GM18508 (cell line): ENCODE data around the gene BTBD16.

ENCODE experiments used
- ATAC-seq: cut with Tn5 transposase; IDR thresholded peaks from one replicate; pipeline ENCODE4 v1.9.1; 2021; ENCODE audit warnings: moderate number of reproducible peaks; ENCODE audit not compliant: insufficient read depth, unreplicated experiment

The BTBD16 gene

DNA sequence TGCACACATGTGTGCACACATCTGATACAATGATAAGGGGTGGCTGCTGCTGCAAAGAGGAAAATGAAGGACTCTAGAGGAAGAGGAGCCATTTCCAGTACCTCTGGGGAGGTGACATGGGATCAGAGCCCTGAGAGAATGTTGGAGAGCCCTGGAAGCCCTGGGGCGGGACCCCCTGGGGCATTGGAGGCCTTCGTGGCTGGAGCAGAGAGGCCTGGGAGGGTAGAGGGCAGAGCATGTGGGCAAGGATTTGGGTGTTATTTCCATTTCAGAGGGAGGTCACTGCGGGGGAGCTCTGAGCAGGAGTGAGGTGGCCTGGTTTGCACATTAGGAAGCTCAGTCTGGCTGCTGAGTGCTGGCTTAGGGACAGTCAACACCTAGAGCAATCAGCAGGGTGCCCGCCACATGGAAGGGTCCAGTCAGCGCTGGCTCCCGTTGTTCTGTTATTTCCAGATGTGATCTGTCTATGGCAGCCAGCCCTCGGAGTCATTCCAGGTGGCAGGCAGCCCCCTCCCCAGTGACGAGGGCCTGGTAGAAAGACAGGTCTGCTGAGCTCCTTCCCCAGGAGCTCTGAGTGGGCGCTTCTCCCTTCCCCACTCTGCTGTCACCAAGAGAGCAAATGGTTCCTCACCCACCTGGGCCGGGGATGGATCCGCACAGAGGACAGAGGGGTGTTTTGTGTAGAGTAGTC is 24.1 kb upstream of the BTBD16 start:
- ATAC-seq = no peak

DNA sequence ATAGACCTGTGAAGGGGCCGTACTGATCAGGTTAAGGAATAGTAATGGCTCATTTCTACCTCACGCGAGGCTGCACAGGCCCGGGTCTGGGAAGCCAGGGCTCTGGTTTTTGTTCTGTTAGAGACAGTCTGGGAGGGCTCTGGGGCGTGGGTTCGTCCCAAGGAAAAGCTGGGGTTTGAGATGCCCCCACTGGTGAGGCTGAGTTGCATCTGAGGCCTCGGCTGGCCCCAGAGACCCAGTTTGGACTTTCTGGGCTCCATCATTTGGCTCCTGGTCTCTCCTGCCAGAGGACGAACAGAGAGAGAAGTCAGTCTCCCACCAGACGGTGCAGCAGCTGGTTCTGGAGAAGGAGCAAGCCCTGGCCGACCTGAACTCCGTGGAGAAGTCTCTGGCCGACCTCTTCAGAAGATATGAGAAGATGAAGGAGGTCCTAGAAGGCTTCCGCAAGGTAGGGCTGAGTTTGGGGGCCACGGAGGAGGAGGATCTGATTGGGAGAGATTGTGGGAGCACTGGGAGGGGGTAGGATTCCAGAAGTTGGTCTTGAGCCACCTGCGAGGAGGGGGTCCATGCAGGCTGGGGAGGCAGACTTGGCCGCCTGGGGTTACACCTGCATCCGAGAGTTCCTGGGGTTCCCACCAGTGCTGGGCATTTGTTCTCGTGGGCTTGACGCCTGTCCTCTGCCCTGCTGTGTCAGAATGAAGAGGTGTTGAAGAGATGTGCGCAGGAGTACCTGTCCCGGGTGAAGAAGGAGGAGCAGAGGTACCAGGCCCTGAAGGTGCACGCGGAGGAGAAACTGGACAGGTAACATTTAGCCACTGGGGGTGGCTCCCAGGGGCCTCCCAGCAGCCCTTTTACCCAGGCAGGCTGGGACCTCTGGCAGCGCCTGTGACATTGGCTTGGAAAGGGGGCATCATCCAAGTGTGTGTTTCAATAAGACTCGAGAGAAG is 22.5 kb upstream of the BTBD16 start:
- no peak for ATAC-seq

DNA sequence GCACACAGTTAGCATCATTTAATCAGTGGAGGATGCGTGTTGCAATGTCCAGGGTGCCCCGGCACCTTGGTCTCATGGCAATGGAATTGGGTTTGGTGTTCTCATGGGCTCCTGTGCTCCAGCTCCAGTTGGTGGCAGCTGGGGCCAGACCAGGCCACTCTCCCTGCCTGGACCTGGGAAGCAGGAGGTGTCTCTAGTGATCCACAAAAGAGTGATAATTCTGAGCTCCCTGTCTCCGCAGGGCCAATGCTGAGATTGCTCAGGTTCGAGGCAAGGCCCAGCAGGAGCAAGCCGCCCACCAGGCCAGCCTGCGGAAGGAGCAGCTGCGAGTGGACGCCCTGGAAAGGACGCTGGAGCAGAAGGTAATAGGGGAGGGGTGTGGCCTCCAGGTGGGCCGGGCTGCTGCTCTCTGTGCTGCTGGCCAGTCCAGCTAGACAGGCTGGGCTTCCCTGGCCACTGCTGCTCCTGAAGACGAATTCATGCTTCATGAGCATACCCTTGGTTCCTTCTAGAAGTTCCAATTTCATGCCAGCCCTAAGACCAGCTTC is 21.7 kb upstream of the BTBD16 start:
- ATAC-seq = no peak

DNA sequence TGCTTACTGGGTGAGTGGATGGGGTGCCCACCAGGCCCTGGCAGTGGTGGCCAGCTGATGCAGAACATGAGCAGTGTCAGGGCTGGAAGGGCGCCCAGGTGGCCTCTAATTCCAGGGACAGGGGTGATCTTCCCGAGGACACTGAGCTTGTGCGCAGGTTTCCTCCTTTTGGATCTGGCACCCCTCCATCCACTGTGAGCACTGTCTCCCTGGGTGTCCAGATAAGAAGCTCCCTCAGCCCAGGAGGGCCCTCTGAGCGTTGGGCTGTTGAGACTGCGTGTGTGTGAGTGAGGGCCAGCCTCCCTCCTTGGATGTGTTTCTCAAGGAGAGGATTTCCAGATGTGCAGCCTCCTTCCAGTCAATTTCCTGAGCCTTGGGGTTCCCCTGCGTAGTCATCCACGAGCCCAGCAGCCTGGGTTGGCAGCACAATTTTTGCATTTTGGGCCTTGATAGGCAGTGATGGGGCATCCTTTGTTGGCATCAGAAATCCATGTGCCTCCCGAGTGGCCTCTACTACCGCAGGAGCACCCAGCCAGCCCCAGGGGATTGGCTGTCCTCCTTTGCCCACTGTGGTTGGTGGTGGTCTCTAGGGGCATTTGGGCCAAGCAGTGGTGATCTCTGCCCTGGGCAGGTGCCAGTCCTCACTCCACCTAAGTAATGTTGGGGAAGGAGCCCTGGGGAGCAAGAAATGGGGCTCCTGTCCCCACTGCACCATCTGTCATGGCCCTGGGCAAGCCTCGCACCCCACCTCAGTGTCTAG is 20.9 kb upstream of the BTBD16 start:
- ATAC-seq = no peak

DNA sequence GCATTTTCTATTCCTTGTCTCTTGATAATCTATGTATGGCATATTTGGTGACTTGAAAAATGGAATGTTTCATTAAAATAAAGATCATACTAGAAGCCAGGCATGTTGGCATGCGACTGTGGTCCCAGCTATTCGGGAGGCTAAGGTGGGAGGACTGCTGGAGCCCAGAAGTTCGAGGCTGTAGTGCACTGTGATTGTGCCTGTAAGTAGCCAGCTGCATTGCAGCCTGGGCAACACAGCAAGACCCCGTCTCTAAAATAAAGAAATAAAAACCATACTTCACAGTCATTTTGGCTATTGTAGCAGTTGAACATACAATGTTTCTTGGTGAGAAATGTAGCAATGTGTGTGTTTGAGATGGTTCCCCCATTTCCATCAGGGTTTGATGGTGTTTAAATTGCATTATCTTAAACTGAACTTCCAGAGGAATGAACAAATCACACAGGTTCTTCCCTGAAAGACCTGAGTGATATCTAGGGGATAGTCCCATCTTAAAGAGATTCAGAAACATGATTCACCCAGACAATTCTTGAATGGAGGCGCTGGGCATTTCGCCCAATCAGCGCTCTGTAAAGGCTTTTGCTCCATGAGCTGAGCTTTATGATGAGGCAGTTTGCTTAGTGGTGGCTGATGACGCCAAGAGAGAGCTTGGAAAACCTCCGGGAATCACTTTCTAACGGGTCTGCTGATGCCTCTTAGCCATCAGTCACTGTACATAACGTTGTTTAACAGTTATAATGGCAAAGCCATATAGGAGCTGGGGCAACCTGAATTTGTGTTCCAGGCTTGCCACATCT is 19.4 kb upstream of the BTBD16 start:
- no peak for ATAC-seq

DNA sequence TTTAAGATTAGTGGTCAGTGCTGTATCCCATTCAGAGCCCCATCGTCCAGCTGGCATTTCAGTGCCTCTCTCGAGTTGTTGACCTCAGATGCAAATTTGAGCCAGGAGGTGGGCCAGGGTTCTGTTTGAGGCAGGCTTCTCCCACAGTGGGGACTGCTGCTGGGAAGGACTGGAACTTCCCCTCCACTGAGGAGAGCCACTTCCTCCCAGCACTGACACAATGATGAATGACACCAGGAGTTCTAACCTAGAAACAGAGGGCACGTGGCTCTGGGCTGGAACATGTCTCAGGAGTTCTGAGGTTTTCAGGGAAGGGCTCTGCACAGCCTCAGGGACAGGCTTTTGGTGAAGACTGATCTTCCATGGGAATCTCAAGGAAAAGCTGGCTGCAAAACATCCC is 18.3 kb upstream of the BTBD16 start:
- ATAC-seq = no peak

DNA sequence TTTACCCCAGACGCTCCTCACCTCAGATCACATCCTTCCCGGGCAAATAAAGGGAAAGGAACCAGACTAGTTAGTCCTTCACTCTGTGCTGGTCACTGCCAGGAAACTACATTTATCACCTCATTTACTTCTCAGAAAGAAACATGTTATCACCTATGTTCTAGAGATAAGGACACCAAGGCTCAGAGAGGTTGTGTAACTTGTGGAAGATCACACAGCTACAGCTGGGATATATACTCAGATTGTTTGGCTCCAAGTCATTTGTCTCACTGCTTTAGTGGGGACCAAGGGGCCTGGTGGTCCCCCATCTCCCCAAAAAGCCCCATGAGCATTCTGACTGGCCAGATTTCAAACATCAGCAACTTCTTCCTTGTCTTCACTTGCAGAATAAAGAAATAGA is 17.5 kb upstream of the BTBD16 start:
- ATAC-seq = no peak

DNA sequence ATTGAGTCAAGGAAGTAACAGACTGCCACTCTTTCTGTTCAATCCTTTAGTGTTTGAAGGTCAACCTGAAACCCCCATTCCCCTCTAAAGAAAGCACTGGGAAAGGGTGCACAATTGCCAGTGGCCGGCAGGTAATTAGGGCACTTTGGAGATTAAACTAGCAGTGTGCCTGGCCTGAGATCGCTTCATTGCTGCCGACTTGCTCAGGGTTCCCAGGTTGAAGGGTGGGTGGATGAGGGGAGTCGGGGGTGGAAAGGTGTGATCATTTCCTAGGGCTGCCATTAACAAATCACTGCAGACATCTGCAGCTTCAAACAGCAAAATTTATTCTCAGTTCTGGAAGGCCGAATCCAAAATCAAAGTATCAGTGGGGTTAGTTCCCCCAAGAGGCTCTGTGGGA is 16.3 kb upstream of the BTBD16 start:
- no peak for ATAC-seq

DNA sequence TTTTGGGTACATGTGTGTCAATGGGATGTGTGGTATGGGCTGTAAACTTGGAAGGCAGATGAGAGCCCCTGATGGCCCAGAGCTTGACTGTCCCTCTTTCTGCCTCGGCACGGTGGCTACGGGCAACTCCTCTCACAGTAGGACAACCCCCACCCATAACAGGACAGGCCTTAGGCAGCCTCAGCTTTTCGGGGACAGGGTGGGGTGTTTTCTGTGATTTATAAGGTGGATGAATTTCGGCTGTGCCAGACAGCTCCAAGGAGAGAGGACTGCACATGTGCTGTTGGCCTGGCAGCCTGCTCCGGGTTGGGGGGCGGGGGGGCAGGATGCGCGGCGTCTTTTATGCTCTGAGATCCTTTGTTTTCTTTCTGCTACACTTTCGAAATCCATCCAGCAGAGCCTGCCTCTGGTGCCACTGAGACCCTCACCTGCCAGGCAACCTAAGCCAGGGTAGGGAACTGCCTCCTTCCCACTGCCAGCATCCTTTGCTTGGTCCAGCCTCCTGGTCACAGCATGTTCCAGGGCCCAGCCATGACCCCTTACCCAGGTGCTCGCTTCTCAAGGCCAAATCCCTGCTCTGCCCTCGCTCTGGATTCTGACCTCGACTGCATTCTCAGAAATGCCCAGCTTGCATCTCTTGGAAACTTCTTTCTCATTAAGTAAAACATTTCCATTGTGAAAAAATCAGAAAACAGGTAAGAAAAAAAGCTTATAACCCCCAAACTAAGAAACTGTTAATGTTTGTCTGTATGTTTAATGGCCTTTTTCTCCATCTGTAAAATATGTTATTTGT is 15.4 kb upstream of the BTBD16 start:
- ATAC-seq = no peak

DNA sequence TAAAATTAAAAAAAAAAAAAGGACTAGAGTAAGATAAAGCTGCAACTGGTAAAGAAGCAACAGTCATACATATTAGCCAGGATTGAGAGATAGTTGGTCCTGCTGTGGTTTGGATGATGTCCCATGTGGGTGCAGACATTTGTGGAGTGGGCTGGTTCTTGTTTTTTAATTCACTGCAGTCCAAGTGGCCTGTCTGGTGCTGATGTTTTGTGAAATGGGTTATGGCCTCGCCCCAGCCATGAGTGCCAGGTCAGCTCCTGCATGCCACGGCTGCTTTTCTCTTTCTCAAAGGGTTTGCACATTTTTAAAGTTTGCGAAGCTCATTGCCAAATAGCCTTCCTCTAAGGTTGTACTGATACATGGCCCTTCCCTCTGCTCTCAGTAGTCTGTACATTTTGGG is 14.1 kb upstream of the BTBD16 start:
- no peak for ATAC-seq

DNA sequence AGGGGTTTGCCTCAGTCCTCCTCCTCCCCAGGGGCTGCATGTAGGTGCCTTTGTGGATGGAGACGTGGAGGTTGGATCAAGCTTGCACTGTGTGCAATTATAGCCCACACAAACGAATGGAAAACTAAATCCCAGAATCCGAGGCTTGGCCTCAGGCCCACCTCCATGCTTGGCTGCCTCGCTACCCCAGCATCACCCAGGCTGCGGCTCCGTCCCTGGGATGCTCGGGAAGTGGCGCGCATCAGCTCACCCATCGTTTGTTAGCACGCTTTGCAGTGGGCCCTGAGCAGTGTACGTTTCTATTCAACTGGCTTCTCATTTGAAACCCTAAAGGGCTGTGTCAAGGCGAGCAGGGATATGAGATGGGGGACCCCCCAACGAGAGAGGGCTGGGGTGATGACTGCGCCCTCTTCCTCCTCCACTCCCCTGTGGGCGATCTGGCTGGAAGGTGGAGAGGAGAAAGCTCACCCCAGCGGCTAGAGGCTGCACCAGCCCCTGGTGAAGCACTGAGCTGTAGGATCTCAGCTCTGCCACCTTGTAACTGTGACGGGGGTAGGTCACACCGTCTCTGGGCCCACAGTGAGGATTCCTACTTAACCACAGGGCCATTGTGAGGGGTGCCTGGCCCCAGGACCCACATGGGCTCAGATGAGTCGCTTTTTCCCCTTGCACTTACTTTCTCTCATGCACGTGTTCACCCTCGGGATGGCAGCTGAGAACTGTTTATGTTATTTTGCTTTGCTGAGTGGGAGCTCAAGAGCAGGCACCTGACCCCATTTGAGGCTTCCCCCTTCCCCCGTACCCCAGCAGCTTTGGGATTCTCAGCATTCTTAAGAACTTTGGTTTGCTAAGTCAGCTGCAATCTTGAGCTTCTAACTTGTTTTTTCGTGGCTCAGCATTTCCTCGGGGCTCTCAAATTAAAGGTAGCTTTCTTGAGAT is 12.7 kb upstream of the BTBD16 start:
- ATAC-seq = no peak

DNA sequence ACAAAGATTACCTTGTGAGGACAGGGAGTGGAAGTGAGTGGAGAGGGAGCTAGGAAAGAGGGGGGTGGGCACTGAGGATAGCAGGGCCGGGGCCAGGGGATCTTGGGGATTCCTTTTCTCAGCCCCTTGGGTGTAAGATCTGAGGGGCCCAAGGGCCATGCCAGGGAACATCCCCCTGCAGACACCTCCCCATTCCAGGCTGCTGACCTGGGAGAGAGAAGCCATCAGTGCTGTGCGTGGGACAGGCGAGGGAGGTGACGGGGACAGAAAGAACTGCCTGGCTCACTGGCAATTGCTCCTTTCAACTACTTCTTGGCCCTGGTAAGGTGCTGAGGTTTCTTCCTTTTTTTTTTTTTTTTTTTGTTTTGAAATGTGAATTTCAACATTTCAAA is 12.0 kb upstream of the BTBD16 start:
- no peak for ATAC-seq

DNA sequence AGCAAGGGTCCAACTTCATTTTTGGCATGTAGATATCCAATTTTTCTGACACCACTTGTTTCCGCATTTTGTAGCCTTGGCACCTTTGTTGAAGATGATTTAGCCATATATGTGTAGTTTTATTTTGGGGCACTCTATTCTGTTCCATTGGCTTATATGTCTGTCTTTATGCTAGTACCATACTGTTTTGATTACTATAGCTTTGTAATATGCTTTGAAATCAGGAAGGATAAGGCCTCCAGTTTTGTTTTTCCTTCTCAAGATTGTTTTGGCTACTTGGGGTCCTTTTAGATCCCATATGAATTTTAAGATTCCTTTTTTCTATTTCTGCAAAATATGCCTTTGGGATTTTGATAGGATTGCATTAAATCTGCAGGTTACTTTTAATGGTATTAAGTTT is 9.5 kb upstream of the BTBD16 start:
- no peak for ATAC-seq

DNA sequence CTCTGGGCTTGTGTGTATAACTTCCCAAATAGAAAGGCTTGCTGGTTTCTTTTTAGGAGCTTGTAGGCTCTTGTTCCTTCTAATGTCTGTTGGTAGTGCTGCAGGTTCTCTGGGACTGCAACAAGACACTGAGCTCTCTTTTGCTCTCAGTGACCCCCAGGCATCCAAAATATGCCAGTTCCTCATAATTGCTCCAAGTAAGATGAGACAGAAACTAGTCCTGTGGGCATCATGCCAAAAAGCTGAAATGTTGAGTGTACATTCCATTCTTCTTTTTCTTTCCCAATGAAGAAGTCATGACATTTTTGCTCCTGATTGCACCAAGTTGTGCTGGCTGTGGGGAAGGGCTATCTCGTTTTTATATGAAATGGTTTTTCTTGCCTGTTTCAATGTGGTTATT is 7.1 kb upstream of the BTBD16 start:
- no peak for ATAC-seq

DNA sequence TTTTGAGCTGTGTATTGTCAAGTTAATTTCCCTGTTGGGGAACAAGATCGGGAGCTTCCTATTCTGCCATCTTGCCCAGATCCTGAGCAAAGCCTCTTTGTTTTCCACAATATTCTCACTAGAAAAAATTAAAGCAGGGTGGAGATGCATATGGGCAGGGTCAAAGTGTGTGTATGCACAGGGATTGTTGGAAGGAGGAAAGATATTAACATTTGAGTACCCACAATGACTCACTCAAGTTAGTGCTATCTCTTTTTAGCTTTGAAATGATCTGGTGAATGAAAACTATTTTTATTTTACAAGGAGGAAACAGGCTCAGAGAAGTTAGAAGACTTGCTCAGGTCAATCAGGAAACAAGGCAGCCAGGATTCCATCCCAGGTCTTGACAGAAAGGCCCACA is 6.7 kb upstream of the BTBD16 start:
- no peak for ATAC-seq

DNA sequence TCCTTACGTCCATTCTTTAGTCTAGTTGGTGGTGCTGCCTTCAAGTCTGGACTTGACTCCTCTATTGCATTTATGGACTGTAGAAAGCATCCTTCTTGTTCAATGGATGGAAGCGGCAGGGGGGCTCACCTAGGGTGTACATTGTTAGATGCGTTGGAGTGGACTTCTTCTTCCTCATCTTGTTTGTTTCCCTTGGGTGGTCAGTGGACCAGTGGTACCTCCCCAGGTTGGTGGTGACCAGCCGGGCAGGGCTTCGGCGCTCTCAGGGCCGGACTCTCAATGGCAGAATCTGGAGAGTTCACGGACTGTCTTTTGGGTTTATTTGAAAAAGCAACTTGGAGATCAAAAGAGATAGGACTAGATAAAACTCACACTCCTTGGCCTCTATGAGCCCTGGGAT is 6.2 kb upstream of the BTBD16 start:
- ATAC-seq = no peak

DNA sequence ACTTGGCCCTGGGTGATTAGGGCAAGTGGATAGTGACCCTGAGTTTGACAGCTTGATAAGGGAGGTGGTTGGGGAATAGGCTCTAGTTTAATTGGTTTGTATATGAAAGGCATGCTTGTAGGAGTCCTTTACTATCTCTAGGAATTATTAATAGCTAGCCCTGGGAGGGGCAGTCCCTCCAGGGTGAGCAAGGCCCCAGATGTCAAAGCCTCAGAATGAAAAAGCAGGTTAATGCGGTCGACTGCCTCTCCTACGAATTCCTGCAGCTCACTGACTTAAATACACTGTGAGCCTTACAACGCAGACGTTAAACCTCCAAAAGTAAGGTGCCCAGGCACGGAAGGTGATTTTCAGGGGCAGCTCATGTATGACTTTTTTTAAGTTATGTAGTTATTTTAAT is 5.2 kb upstream of the BTBD16 start:
- ATAC-seq = no peak
